ENCODE data around the gene DLK2.
"Not testable (repeated sequence)": the region's sequence is repeated elsewhere in the genome, so short reads cannot be mapped to it uniquely, and the experiment has no call there.

DLK2 gene

GRCh38 chr6:43420012-43420709 lies 35.2 kb downstream of the DLK2 start:
- DNase-seq = no peak

- no peak for DNase-seq
These were observed 38.4 kb downstream of the DLK2 start for GRCh38 chr6:43416935-43417334.

- DNase-seq = not testable (repeated sequence)
These were observed 40.1 kb downstream of the DLK2 start for GRCh38 chr6:43415275-43415674.

GRCh38 chr6:43413002-43413401 lies 42.3 kb downstream of the DLK2 start:
- DNase-seq = no peak

- DNase-seq = no peak
These were observed 42.8 kb downstream of the DLK2 start for GRCh38 chr6:43412541-43412940.

GRCh38 chr6:43410776-43411175 lies 44.6 kb downstream of the DLK2 start:
- not testable (repeated sequence) for DNase-seq

GRCh38 chr6:43408259-43408658 lies 47.1 kb downstream of the DLK2 start:
- no peak for DNase-seq

GRCh38 chr6:43407296-43407695 lies 48.1 kb downstream of the DLK2 start:
- DNase-seq = no peak

- DNase-seq = no peak
These were observed 50.0 kb downstream of the DLK2 start for GRCh38 chr6:43405354-43405753.

GRCh38 chr6:43402820-43403219 lies 52.5 kb downstream of the DLK2 start:
- DNase-seq = no peak

GRCh38 chr6:43401730-43402129 lies 53.6 kb downstream of the DLK2 start:
- DNase-seq = no peak

Measured in NCI-H1105 (cell line).